ENCODE measurements around the gene PRSS27.

The PRSS27 gene

GRCh38 chr16:2761472-2761871 is 41.4 kb upstream of the PRSS27 start:
- TF ChIP-seq CTCF (conservative IDR thresholded peaks at IDR 0.05; ENCODE audit: low read length) (no peak), EZH2phosphoT487 (IDR thresholded peaks at IDR 0.05; ENCODE audit: borderline replicate concordance) (no peak)
- no peaks in the 10 kb centered on the region for H3K4me1 ChIP-seq (ENCODE audit: insufficient read depth, low read length, poor library complexity, severe bottlenecking)
- H3K4me3 ChIP-seq (ENCODE audit: low read length, poor library complexity, severe bottlenecking): no peak overlapping the region
- no peaks in the 10 kb centered on the region for H3F3A ChIP-seq (ENCODE audit: low read depth)
- no peak overlapping the region for H2AFZ ChIP-seq (ENCODE audit: low read length)
- H3K9ac ChIP-seq (ENCODE audit: low read depth, low read length, poor library complexity, severe bottlenecking): no peak overlapping the region
- H3K9me3 ChIP-seq (ENCODE audit: insufficient read depth, low read depth, low read length): no peaks in the 10 kb centered on the region
- no peak overlapping the region for H3K4me2 ChIP-seq (ENCODE audit: low read depth, low read length, poor library complexity, severe bottlenecking)
- peaks cover 74% of the 10 kb centered on the region for H3K79me2 ChIP-seq (ENCODE audit: insufficient read depth, low read length)
- H4K20me1 ChIP-seq (ENCODE audit: insufficient read depth, low read length, poor library complexity, severe bottlenecking): peaks cover 61% of the 10 kb centered on the region
- H3K27me3 ChIP-seq (ENCODE audit: insufficient read depth, low read length, poor library complexity, severe bottlenecking): no peaks in the 10 kb centered on the region
- H3K36me3 ChIP-seq (ENCODE audit: insufficient read depth, low read length): peaks cover 94% of the 10 kb centered on the region; the same call in 1 of the 2 replicates
- H3K9me2 ChIP-seq (replicated peaks; ENCODE audit: low read depth, low read length): no peaks in the 10 kb centered on the region

- Histone ChIP-seq H2AFZ (ENCODE audit: low read length) (no peak overlapping the region), H3K9me2 (replicated peaks; ENCODE audit: low read depth, low read length) (no peaks in the 10 kb centered on the region), H3K9ac (ENCODE audit: low read depth, low read length, poor library complexity, severe bottlenecking) (no peak overlapping the region), H3K4me3 (ENCODE audit: low read length, poor library complexity, severe bottlenecking) (no peak overlapping the region), H3K4me1 (ENCODE audit: insufficient read depth, low read length, poor library complexity, severe bottlenecking) (peaks cover 15% of the 10 kb centered on the region), H3K79me2 (ENCODE audit: insufficient read depth, low read length) (peaks cover 95% of the 10 kb centered on the region), H3K36me3 (ENCODE audit: insufficient read depth, low read length) (peaks cover 55% of the 10 kb centered on the region; the same call in 1 of the 2 replicates), H4K20me1 (ENCODE audit: insufficient read depth, low read length, poor library complexity, severe bottlenecking) (peaks cover 85% of the 10 kb centered on the region), H3K9me3 (ENCODE audit: insufficient read depth, low read depth, low read length) (no peaks in the 10 kb centered on the region), H3F3A (ENCODE audit: low read depth) (no peaks in the 10 kb centered on the region), H3K4me2 (ENCODE audit: low read depth, low read length, poor library complexity, severe bottlenecking) (peak overlapping the region; percentile 98), H3K27me3 (ENCODE audit: insufficient read depth, low read length, poor library complexity, severe bottlenecking) (no peaks in the 10 kb centered on the region)
- TF ChIP-seq CTCF (conservative IDR thresholded peaks at IDR 0.05; ENCODE audit: low read length) (no peak), EZH2phosphoT487 (IDR thresholded peaks at IDR 0.05; ENCODE audit: borderline replicate concordance) (no peak)
These were observed 37.3 kb upstream of the PRSS27 start for GRCh38 chr16:2757344-2757743.

GRCh38 chr16:2756288-2757015 is 36.4 kb upstream of the PRSS27 start:
- Histone ChIP-seq H3K4me1 (ENCODE audit: insufficient read depth, low read length, poor library complexity, severe bottlenecking) (peaks cover 16% of the 10 kb centered on the region), H3K9me2 (replicated peaks; ENCODE audit: low read depth, low read length) (no peaks in the 10 kb centered on the region), H2AFZ (ENCODE audit: low read length) (no peak overlapping the region), H3K4me2 (ENCODE audit: low read depth, low read length, poor library complexity, severe bottlenecking) (peak overlapping the region; percentile 98), H3K27me3 (ENCODE audit: insufficient read depth, low read length, poor library complexity, severe bottlenecking) (no peaks in the 10 kb centered on the region), H4K20me1 (ENCODE audit: insufficient read depth, low read length, poor library complexity, severe bottlenecking) (peaks cover 80% of the 10 kb centered on the region), H3K4me3 (ENCODE audit: low read length, poor library complexity, severe bottlenecking) (peak overlapping the region; percentile 97), H3K9ac (ENCODE audit: low read depth, low read length, poor library complexity, severe bottlenecking) (no peak overlapping the region), H3K36me3 (ENCODE audit: insufficient read depth, low read length) (peaks cover 46% of the 10 kb centered on the region; the same call in 1 of the 2 replicates), H3F3A (ENCODE audit: low read depth) (no peaks in the 10 kb centered on the region), H3K9me3 (ENCODE audit: insufficient read depth, low read depth, low read length) (no peaks in the 10 kb centered on the region), H3K79me2 (ENCODE audit: insufficient read depth, low read length) (peaks cover 87% of the 10 kb centered on the region)
- TF ChIP-seq EZH2phosphoT487 (IDR thresholded peaks at IDR 0.05; ENCODE audit: borderline replicate concordance) (no peak), CTCF (conservative IDR thresholded peaks at IDR 0.05; ENCODE audit: low read length) (no peak)

All from Loucy (cell line).